Endothelial cell of umbilical vein (primary cell): ENCODE measurements around the gene MTERF4. TPM values are rescaled to one million over a fixed set of nuclear protein-coding genes. Genes with fewer than 3 reads are reported as not detected.
A peak's percentile ranks its signal among the peaks of the same experiment; 100 is the strongest.

ENCODE experiments used
- BruUV-seq: library from RNA; stranded (reverse); fragments of 400-500 nt; replicated peaks from 2 replicates; lab custom pipeline; 2021; lab: Mats Ljungman, UMichigan
- CTCF ChIA-PET: fragments of 300-600, 350-600 bp; sonication (Branson Sonifier 250); formaldehyde crosslinking; loops from one replicate; lab custom pipeline; 2021; ENCODE audit warnings: antibody characterized with exemption, inconsistent platforms; lab: Charles Lee
- POLR2A ChIA-PET: fragments of 300-600, 350-600 bp; sonication (Branson Sonifier 250); formaldehyde crosslinking; loops from one replicate; lab custom pipeline; 2021; ENCODE audit warnings: antibody characterized with exemption, inconsistent platforms; lab: Charles Lee
- DNase-seq: peaks from one replicate; pipeline ENCODE4 v3.0.0-alpha.2; 2011; ENCODE audit warnings: low read depth, low spot score
- FAIRE-seq: peaks from 2 replicates; lab custom pipeline; 2011; peaks lifted over from hg19 to GRCh38; lab: Jason Lieb, UNC
- H2AFZ ChIP-seq: 2 replicates; pipeline ENCODE4 v1.6.0; 2012; ENCODE audit warnings: low read depth, low read length, control low read depth, inconsistent platforms
- H3K27ac ChIP-seq: 2 replicates; pipeline ENCODE4 v1.5.1; 2011; ENCODE audit warnings: low read depth, mild to moderate bottlenecking, control low read depth, low read length, moderate library complexity; ENCODE audit not compliant: insufficient read depth
- H3K27me3 ChIP-seq, 2 experiments: 2 replicates each; pipeline versions ENCODE4 v1.6.0 to v1.6.1; 2011; ENCODE audit warnings: low read length in 2 of 2, mixed read lengths in 1 of 2; ENCODE audit not compliant: control insufficient read depth in 2 of 2, insufficient read depth in 2 of 2
- H3K36me3 ChIP-seq, 2 experiments: 2 replicates in 1 of 2; 3 replicates in 1 of 2; pipeline ENCODE4 v1.5.1; 2011; ENCODE audit warnings: low read length in 2 of 2, mild to moderate bottlenecking in 1 of 2, moderate library complexity in 1 of 2; ENCODE audit not compliant: control insufficient read depth in 2 of 2, insufficient read depth in 2 of 2; ENCODE audit errors: extremely low read depth in 1 of 2
- H3K4me1 ChIP-seq: 3 replicates; pipeline ENCODE4 v1.5.1; 2011; ENCODE audit warnings: mild to moderate bottlenecking, low read length; ENCODE audit not compliant: control insufficient read depth, insufficient read depth; ENCODE audit errors: extremely low read depth
- H3K4me2 ChIP-seq: 2 replicates; pipeline ENCODE4 v1.6.1; 2011; ENCODE audit warnings: low read length, control low read depth, mixed read lengths; ENCODE audit not compliant: insufficient read depth
- H3K4me3 ChIP-seq, 3 experiments: fragments of 200-600 bp in 1 of 3; sonication (generic), shearing (Covaris generic) in 1 of 3; replicated peaks in 1 of 3; 2 replicates each; pipeline ENCODE4 v1.5.1; 2011 to 2016; ENCODE audit warnings: control low read depth in 3 of 3, low read length in 3 of 3, mild to moderate bottlenecking in 2 of 3, inconsistent platforms in 1 of 3, low read depth in 1 of 3, moderate library complexity in 1 of 3; ENCODE audit not compliant: insufficient read depth in 1 of 3
- H3K79me2 ChIP-seq: 2 replicates; pipeline ENCODE4 v1.6.0; 2012; ENCODE audit warnings: low read length, inconsistent platforms; ENCODE audit not compliant: control insufficient read depth, insufficient read depth
- H3K9ac ChIP-seq: replicated peaks from 2 replicates; pipeline ENCODE3; 2011; ENCODE audit warnings: low read length, control low read depth; ENCODE audit not compliant: insufficient read depth; ENCODE audit errors: extremely low read depth
- H3K9me1 ChIP-seq: replicated peaks from 3 replicates; pipeline ENCODE4 v1.6.0; 2011; ENCODE audit warnings: mild to moderate bottlenecking, low read length; ENCODE audit not compliant: control insufficient read depth, insufficient read depth; ENCODE audit errors: extremely low read depth
- H3K9me3 ChIP-seq: replicated peaks from 2 replicates; pipeline ENCODE4 v1.5.1; 2012; ENCODE audit warnings: low read length, inconsistent platforms; ENCODE audit not compliant: control insufficient read depth, insufficient read depth
- H4K20me1 ChIP-seq: replicated peaks from 2 replicates; pipeline ENCODE3; 2011; ENCODE audit warnings: mild to moderate bottlenecking, low read length; ENCODE audit not compliant: control insufficient read depth, insufficient read depth; ENCODE audit errors: extremely low read depth
- EZH2 ChIP-seq: IDR thresholded peaks from 2 replicates; pipeline ENCODE4 v1.6.1; 2012; ENCODE audit warnings: borderline replicate concordance, low read depth, mild to moderate bottlenecking, moderate library complexity, low read length, inconsistent platforms; ENCODE audit not compliant: severe bottlenecking
- FOS ChIP-seq: IDR thresholded peaks from 2 replicates; pipeline ENCODE4 v1.6.1; 2011; ENCODE audit warnings: mild to moderate bottlenecking, low read length, moderate library complexity, borderline replicate concordance; ENCODE audit not compliant: insufficient read depth
- GATA2 ChIP-seq: IDR thresholded peaks from 2 replicates; pipeline ENCODE4 v1.7.0; 2011; ENCODE audit warnings: low read depth, mild to moderate bottlenecking, moderate library complexity, mixed read lengths, low read length; ENCODE audit not compliant: insufficient read length, insufficient read depth
- JUN ChIP-seq: IDR thresholded peaks from 2 replicates; pipeline ENCODE4 v1.6.1; 2011; ENCODE audit warnings: borderline replicate concordance, low read depth; ENCODE audit not compliant: insufficient read length, insufficient read depth
- MYC ChIP-seq: IDR thresholded peaks from one replicate; pipeline ENCODE4 v1.6.1; 2011; ENCODE audit warnings: mild to moderate bottlenecking, low read depth, low read length
- POLR2A ChIP-seq: IDR thresholded peaks from 2 replicates; pipeline ENCODE4 v1.6.1; 2012; ENCODE audit warnings: low read depth, mild to moderate bottlenecking, control low read depth, low read length
- POLR2AphosphoS5 ChIP-seq: IDR thresholded peaks from 2 replicates; pipeline ENCODE4 v1.6.1; 2012; ENCODE audit warnings: low read depth, mild to moderate bottlenecking, control low read depth, low read length, moderate library complexity; ENCODE audit not compliant: insufficient read depth
- dilution Hi-C: fragments of 300-500 bp; cut with MboI; formaldehyde crosslinking; loops from one replicate; pipeline ENCODE4 v1.15.0; 2019; ENCODE audit warnings: low sequenced_read_pairs; ENCODE audit not compliant: extremely low pct_ligation_motif_present
- intact Hi-C: fragments of 100-400 bp; cut with micrococcal nuclease; formaldehyde crosslinking; loops from one replicate; pipeline ENCODE4 v1.10.0; 2022
- polyA plus RNA-seq, 4 experiments: library from polyadenylated mRNA; depleted of rRNA in 3 of 4; stranded (reverse) in 3 of 4; unstranded in 1 of 4; fragments of >200 nt; gene quantifications; 2 replicates each; pipeline versions ENCODE4 v1.2.1 to v1.2.3, GENCODE V29; 2011 to 2012; ENCODE audit warnings: missing spikeins in 1 of 4
- total RNA-seq: library from RNA; stranded (reverse); gene quantifications from 2 replicates; pipeline ENCODE4 v1.2.3, GENCODE V29; 2021
- TF ChIP-seq, protein P1 (sequence below): IDR thresholded peaks from 2 replicates; pipeline ENCODE4 v1.6.1; 2011; ENCODE audit not compliant: insufficient read depth, insufficient read length
- TF ChIP-seq, protein P2 (sequence below), 2 donors: IDR thresholded peaks; 1 replicate in 1 of 2; 2 replicates in 1 of 2; pipeline ENCODE4 v1.5.1; 2011; ENCODE audit warnings: low read length in 2 of 2, mild to moderate bottlenecking in 2 of 2, moderate library complexity in 2 of 2, control low read depth in 1 of 2, inconsistent platforms in 1 of 2, low read depth in 1 of 2; ENCODE audit not compliant: insufficient read depth in 1 of 2; ENCODE audit errors: extremely low read depth in 1 of 2

The MTERF4 gene
- total and polyA plus RNA-seq, 2 donors (not counting 3 experiments of a cell fraction or from before 2014, with no cell fraction given), result 14.7 to 27.3 TPM

DNA sequence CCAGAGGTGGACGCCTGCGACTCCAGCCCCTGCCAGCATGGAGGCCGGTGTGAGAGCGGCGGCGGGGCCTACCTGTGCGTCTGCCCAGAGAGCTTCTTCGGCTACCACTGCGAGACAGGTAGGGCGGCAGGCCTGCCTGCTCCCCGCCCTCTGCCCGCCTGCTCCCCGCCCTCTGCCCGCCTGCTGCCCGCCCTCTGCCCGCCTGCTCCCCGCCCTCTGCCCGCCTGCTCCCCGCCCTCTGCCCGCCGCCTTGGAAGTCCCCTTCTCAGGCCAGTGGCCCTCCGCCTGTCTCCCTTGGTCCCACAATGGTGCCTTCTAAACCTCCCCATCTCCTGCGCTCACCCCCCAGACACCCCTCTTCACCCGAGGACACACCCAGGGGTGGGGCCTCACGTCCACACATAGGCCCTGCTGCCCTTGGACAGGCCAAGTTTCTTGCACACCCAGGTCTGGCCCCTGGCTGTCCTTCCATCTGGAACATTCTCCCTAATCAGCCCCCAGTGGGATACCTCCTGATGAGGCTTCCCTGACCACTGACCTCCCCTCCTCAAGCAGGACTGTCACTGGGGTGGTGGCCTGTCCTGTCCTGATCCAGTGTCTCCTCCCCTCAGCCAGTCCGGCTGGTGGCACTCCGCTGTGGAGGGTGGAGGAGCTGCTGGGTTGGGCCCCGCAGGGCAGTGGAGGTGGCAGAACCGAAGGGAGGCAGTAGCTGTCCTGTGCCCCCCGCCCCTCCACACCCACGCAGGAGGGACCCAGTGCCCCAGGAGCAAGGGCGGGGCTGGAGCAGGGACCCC lies 37.9 kb downstream of the MTERF4 start:
- Histone ChIP-seq H3K4me2 (no peak overlapping the region), H3K27ac (no peak overlapping the region), H4K20me1 (no peaks in the 10 kb centered on the region), H3K9ac (no peak overlapping the region), H3K9me3 (no peaks in the 10 kb centered on the region), H3K9me1 (no peaks in the 10 kb centered on the region), H3K27me3 (no peaks in the 10 kb centered on the region), H3K4me3 (no peak overlapping the region), H3K4me1 (no peaks in the 10 kb centered on the region), H3K36me3 (no peaks in the 10 kb centered on the region), H2AFZ (no peak overlapping the region), H3K79me2 (no peaks in the 10 kb centered on the region)
- intact Hi-C loops, result no loop called here
- FAIRE-seq (no peak), DNase-seq (peak; percentile 4)
- dilution Hi-C loops, result no loop called here
- POLR2A ChIA-PET, result no interaction called here
- CTCF ChIA-PET, result interaction anchor here (1.0 to 1.3 kb wide), 2 partner anchors 14 to 150 kb away, joined by 3 to 4 read pairs; no protein-coding TSS in a partner anchor
- TF ChIP-seq POLR2AphosphoS5, result no peak
- TF ChIP-seq, protein P1, sequence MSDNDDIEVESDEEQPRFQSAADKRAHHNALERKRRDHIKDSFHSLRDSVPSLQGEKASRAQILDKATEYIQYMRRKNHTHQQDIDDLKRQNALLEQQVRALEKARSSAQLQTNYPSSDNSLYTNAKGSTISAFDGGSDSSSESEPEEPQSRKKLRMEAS, result no peak
- TF ChIP-seq, protein P2, sequence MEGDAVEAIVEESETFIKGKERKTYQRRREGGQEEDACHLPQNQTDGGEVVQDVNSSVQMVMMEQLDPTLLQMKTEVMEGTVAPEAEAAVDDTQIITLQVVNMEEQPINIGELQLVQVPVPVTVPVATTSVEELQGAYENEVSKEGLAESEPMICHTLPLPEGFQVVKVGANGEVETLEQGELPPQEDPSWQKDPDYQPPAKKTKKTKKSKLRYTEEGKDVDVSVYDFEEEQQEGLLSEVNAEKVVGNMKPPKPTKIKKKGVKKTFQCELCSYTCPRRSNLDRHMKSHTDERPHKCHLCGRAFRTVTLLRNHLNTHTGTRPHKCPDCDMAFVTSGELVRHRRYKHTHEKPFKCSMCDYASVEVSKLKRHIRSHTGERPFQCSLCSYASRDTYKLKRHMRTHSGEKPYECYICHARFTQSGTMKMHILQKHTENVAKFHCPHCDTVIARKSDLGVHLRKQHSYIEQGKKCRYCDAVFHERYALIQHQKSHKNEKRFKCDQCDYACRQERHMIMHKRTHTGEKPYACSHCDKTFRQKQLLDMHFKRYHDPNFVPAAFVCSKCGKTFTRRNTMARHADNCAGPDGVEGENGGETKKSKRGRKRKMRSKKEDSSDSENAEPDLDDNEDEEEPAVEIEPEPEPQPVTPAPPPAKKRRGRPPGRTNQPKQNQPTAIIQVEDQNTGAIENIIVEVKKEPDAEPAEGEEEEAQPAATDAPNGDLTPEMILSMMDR (IDR thresholded peaks at IDR 0.05; ENCODE audit: extremely low read depth in 1 of 2, insufficient read depth in 1 of 2, low read depth in 1 of 2, low read length in 2 of 2), result no peak
- TF ChIP-seq JUN, result no peak
- no peak for TF ChIP-seq MYC
- TF ChIP-seq EZH2, result no peak
- TF ChIP-seq GATA2, result no peak
- TF ChIP-seq POLR2A, result no peak
- no peak for TF ChIP-seq FOS
- no TSS peak for BruUV-seq
